Uterus (tissue), 4 donors: Measurements from ENCODE around the gene CLDN1. TPM values are rescaled to one million over a fixed set of nuclear protein-coding genes. Genes with fewer than 3 reads are reported as not detected.

ENCODE experiments used
- DNase-seq, 2 donors: peaks; one replicate each; pipeline ENCODE4 v3.0.0-alpha.2; 2019 to 2020
- H3K27ac ChIP-seq, 2 donors: fragments of 200-600 bp; sonication (generic); 1 replicate in 1 of 2; 2 replicates in 1 of 2; pipeline ENCODE4 v1.5.1; 2016 to 2018
- H3K27me3 ChIP-seq, 2 donors: fragments of 200-600 bp; sonication (generic); one replicate each; pipeline ENCODE4 v1.5.1; 2018 to 2019; ENCODE audit warnings: control low read depth in 1 of 2
- H3K36me3 ChIP-seq, 2 donors: fragments of 200-600 bp; sonication (generic); one replicate each; pipeline ENCODE4 v1.5.1; 2019; ENCODE audit warnings: control low read depth in 1 of 2
- H3K4me1 ChIP-seq, 2 donors: fragments of 200-600 bp; sonication (generic); one replicate each; pipeline ENCODE4 v1.5.1; 2018 to 2019; ENCODE audit warnings: control low read depth in 1 of 2
- H3K4me3 ChIP-seq, 2 donors: fragments of 200-600 bp; sonication (generic); 1 replicate in 1 of 2; 2 replicates in 1 of 2; pipeline ENCODE4 v1.5.1; 2018 to 2019; ENCODE audit warnings: mild to moderate bottlenecking in 1 of 2
- H3K9me3 ChIP-seq, 2 donors: fragments of 200-600 bp; sonication (generic); one replicate each; pipeline ENCODE4 v1.5.1; 2019; ENCODE audit warnings: control low read depth in 1 of 2
- CTCF ChIP-seq, 4 experiments: fragments of 200-600 bp in 2 of 4; fragments of 450-650 bp in 2 of 4; sonication (generic) in 2 of 4; IDR thresholded peaks; one replicate each; pipeline ENCODE4 v1.5.1; 2016 to 2019; ENCODE audit warnings: antibody characterized with exemption in 4 of 4, mild to moderate bottlenecking in 2 of 4, moderate library complexity in 1 of 4
- POLR2A ChIP-seq, 2 donors: fragments of 450-650 bp; IDR thresholded peaks; one replicate each; pipeline ENCODE4 v1.6.1; 2016; ENCODE audit warnings: antibody characterized with exemption in 2 of 2, mild to moderate bottlenecking in 1 of 2, moderate library complexity in 1 of 2
- intact Hi-C: fragments of 100-400 bp; cut with DNase I; formaldehyde crosslinking; loops from one replicate; pipeline ENCODE4 v1.15.1; 2023; ENCODE audit warnings: low total_unique reads
- total RNA-seq, 4 donors: library from RNA; depleted of rRNA in 3 of 4; stranded (reverse); fragments of >200 nt in 3 of 4; gene quantifications; one replicate each; pipeline versions ENCODE4 v1.1.0 to v1.2.4, GENCODE V29; 2014 to 2023
- donor health status: DM: yes; HTN: yes; CAD: no.

The CLDN1 gene
- total RNA-seq, 4 donors from 2014 or later: 15.1 to 200 (median 38.6) TPM

GRCh38 chr3:190336516-190337189 lies 14.4 kb upstream of the CLDN1 start:
- Histone ChIP-seq H3K27ac (no peak overlapping the region), H3K27me3 (no peaks in the 10 kb centered on the region), H3K9me3 (no peaks in the 10 kb centered on the region), H3K36me3 (no peaks in the 10 kb centered on the region), H3K4me3 (no peak overlapping the region), H3K4me1 (no peaks in the 10 kb centered on the region)
- DNase-seq: no peak
- no peak for TF ChIP-seq POLR2A (IDR thresholded peaks at IDR 0.05)
- TF ChIP-seq CTCF (IDR thresholded peaks at IDR 0.05): no peak
- intact Hi-C loops: no loop called here

- H3K27ac ChIP-seq: no peak overlapping the region
- no peak overlapping the region for H3K4me3 ChIP-seq
- H3K4me1 ChIP-seq: no peaks in the 10 kb centered on the region
- intact Hi-C loops: no loop called here
- TF ChIP-seq POLR2A (IDR thresholded peaks at IDR 0.05) (no peak), CTCF (IDR thresholded peaks at IDR 0.05) (no peak)
- no peaks in the 10 kb centered on the region for H3K9me3 ChIP-seq
- H3K27me3 ChIP-seq: no peaks in the 10 kb centered on the region
- no peak for DNase-seq
- no peaks in the 10 kb centered on the region for H3K36me3 ChIP-seq
Observed at GRCh38 chr3:190333961-190334360, 11.7 kb upstream of the CLDN1 start.

- DNase-seq: no peak
- Histone ChIP-seq H3K27me3 (no peaks in the 10 kb centered on the region), H3K9me3 (no peaks in the 10 kb centered on the region), H3K36me3 (no peaks in the 10 kb centered on the region), H3K4me3 (no peak overlapping the region), H3K4me1 (no peaks in the 10 kb centered on the region), H3K27ac (no peak overlapping the region)
- no peak for TF ChIP-seq CTCF (IDR thresholded peaks at IDR 0.05)
- TF ChIP-seq POLR2A (IDR thresholded peaks at IDR 0.05): no peak
- intact Hi-C loops: no loop called here
Observed at GRCh38 chr3:190330936-190331734, 8.9 kb upstream of the CLDN1 start.

GRCh38 chr3:190326930-190327329 lies 4.7 kb upstream of the CLDN1 start:
- Histone ChIP-seq H3K4me3 (no peak overlapping the region), H3K36me3 (no peaks in the 10 kb centered on the region), H3K4me1 (no peaks in the 10 kb centered on the region), H3K27ac (peak overlapping the region; percentile 76 to 83), H3K27me3 (no peaks in the 10 kb centered on the region), H3K9me3 (no peaks in the 10 kb centered on the region)
- DNase-seq: peak; percentile 29 to 64
- TF ChIP-seq POLR2A (IDR thresholded peaks at IDR 0.05) (no peak), CTCF (IDR thresholded peaks at IDR 0.05) (peak; percentile 15 to 35 (median 26))
- intact Hi-C loops: no loop called here

- DNase-seq: peak; percentile 17 to 55
- intact Hi-C loops: no loop called here
- Histone ChIP-seq H3K27me3 (no peaks in the 10 kb centered on the region), H3K9me3 (no peaks in the 10 kb centered on the region), H3K4me3 (no peak overlapping the region), H3K36me3 (no peaks in the 10 kb centered on the region), H3K4me1 (no peaks in the 10 kb centered on the region), H3K27ac (peak overlapping the region; percentile 76 to 83)
- TF ChIP-seq POLR2A (IDR thresholded peaks at IDR 0.05) (no peak), CTCF (IDR thresholded peaks at IDR 0.05) (no peak)
Observed at GRCh38 chr3:190326361-190326760, 4.1 kb upstream of the CLDN1 start.
